NCI-H128 (cell line): Measurements from ENCODE around the gene AGPAT3.

Source experiments
- DNase-seq: peaks from one replicate; lab custom pipeline; 2025; ENCODE audit not compliant: unreplicated experiment; lab: John Stamatoyannopoulos, UW

The AGPAT3 gene

DNA sequence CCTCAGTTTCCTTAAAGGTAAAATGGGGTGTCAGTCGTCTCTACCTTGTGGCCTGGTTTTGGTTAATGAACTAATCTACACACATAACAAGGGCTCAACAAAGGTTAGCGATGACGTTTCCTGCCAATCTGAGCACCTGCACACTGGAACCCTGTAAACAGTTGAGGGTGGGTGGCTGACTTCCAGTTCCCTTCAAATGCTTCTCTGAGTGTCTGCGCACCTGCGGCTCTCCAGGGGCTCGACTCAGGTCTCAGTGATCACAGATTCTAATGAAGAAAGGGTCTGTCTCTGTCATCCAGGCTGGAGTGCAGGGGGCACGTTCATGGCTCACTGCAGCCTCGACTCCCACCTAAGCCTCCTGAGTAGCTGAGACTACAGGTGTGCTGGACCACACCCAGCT, 3.3 kb upstream of the AGPAT3 start:
- DNase-seq, result no peak

DNA sequence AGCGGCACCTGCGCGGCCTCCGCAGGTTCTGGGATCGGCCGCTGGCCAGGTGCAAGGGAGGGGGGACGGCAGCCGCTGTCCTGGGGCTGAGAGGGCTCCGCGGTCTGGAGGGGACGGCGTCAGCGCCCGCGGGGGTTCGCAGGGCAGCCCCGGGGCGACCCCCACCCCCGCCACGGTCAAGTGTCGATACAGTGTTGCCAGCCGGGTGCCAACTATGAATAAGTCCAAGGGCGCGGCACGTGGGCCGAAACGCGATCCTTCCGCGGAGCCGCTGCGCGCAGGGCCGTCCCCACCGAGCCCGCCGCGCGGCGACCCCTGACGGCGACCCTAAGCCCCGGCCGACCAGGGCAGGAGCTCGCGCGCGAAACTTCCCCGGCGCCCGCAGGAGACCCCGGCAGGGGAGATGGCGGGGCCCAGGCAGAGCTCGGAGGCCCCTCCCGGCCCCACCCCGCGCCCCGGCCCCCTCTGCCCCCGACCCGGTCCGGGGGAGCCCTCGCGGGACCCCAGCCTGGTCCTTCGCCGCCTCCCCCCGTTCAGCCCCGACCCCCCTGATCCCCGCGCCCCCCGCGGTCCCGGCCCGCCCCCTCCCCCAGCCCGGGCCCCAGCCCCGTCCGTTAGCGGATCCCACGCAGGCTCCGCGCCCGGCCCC, 586 bp upstream of the AGPAT3 start:
- no peak for DNase-seq

DNA sequence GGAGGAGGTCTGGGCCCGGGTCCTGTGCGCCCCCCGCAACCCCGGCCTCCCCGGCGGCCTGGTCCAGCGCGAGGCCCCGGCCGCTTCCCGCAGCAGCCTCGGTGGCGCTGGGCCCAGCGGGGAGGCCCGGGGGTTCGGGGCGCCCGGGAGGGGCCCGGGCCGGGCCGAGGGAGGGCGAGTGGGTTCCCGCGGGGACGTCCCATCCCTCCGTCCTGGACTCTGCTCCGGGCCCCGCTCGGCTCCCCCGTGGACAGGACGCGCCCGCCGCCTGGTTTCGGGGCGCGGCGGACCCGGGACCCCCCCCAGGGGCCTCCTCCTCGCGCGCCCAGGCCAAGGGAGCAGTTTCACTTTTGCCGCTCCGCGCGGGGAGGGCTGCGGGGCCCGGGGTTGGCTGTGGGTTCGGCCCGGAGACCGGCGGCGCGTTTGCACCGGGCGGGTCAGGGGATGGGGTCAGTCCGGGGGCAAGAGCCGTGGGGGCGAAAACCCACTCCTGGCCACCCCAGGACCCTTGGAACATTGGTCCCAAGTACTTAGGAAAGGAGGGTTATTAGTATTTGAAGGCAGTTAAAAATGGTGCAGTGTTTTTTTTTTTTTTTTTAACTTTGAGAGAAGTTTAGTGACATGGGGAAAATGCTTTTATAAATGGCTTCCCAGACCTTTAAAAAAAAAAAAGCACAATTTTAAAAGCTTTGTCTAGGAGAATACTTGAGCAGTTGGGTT, 677 bp downstream of the AGPAT3 start:
- DNase-seq, result no peak

DNA sequence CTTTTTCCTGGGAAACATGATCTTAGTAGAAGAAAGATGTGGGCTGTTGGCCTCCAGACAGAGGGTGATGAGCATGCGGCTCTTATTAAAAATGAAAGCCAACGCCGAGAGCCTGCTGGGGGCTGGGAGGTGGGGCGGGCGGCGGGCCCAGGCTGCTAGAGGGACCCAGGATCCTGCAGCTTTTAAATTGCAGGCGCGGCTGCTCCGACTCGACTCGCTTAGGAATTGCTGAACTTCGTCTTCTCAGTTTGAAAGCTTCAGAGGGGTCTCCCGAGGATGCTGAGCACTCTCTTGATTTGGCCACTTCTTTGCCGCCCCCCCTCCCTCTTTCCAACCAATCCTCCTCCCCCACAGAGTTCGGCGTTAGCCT, 1.2 kb downstream of the AGPAT3 start:
- DNase-seq, result peak; percentile 27

DNA sequence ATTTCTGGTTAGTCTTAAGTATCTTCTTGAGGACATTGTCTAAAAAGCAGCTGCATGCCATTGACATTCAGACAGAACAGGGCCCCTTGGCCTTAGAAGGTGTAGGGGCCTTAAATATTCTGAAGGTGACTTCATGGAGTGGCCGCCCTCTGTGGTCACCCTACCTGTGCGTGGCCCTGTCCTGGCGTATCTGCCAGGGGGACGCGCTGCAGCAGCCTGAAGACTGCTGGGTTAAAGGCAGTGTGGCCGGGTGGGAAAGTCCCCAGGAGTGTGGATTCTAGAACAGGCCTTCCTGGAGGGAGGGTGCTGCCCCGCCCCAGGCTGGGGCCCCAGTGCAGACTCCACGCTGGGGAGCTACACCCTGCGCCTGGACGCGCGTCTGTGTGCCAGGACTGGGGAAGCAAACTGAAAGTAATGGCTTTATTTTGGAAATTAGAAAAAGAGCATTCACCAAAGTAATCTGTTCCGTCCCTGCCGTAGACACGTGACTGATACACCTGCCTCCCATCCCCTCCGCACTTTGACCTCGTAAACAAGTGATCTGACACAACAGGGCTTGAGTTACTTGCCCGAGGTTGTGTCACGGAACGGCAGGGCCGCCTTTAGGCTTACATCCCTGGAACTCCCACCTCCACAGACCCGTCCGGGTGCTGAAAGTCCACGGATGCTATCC, 1.8 kb downstream of the AGPAT3 start:
- DNase-seq, result no peak

DNA sequence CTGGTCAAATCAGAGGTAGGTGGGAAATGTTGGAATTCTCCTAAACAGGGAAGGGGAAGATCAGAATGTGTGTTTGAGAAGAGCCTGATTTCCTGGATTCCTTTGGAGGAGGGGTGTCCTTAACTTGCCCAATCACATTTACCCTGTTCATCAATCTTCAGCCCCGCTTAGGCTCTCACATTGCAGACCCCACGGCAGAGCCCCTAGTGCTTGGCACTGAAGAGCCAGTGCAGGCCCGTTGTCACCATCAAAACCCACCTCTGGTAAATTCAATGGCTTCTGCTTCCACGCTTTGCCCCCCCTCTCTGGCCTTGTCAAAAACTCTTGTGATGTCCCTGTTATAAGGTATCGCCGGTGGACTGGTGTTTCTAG, 2.3 kb downstream of the AGPAT3 start:
- no peak for DNase-seq

DNA sequence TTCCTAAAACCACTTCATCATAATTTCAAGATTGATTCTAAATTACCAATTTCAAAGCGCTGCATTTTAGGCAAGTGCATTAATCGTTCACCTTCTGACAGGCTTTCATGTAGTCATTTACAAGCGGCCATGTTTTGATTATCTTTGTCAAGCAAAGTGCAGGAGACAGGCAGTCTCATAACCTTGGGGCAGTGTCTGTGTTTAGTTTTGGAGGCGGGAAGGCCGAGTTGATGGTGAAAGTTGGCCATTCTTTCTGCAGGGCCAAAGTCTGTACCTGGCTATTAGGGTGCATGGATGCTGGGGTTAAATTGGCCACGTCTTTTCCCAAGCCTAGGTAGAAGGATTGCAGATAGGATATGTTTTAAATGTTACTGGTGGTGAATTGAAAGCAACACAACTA, 2.9 kb downstream of the AGPAT3 start:
- DNase-seq, result no peak

DNA sequence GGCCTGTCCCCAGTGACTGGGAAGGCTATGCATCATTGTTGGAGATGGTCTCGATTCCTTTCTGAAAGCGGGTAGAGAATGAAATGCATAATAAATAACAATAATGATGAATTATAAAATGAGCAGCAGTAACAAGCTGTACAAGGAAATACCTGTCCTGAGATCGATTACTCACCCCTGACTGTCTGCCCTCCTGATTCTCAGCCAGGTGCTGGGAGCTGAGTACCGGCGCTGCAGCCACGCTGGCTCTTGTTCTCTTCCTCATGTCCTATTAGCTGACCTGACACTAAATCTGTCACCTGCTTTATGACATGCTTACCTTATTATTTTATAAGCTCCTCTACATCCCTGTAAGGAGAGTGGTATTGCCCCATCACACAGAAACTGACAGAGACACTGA, 3.4 kb downstream of the AGPAT3 start:
- no peak for DNase-seq

DNA sequence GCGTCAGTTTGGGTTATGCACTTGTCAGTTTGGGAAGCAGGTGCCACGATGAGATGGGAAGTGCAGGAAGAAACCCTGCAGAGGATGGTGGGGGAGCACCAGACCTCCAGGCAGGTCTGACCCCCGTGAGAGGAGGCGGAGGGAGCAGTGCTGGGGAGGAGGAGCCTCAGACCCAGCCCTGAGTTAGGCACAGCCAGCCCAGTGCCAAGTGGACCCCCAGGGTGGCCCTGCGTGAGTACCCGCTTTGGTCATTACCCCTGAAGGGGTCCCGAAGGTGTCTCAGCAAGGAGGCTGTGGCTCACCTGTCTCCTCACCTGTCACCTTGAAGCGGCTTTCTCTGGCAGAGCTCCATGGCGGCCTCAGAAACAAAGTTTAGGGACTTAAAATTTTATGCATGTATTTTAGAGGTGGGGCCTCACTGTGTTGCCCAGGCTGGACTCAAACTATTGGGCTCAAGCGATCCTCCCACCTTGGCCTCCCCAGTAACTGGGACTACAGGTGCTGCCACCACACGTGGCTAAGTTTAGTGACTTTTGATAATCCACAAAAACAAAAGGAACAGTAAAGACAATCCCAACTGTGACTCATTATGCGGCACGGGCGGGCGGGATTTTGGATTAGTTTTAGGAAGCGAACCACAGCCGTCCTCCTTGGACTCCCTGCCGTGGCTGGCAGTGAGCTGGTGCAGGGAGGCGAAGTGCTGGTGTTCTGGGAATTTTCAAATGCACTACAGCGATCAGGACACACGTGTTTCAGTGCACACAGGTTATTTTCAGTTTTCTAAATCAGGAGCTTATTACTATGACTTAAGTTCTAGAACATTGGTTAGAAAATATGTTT, 4.7 kb downstream of the AGPAT3 start:
- no peak for DNase-seq

DNA sequence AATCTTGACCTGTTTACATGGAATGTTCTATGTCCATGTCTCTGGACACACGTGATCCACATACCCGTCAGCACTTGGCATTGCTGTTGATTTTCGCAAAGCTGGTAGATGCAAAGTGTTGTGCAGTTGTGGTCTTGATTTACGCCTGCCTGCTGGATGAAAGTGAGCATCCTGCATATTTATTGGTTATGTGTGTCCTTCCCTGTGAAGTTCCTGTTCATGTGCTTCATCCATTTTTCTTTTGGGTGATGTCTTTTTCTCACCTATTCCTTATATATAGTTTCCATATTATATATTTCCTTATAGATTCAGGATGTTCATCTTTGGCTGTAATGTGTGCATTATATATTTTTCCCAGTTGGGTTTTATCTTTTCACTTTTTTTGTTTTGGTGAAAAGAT, 6.5 kb downstream of the AGPAT3 start:
- DNase-seq, result no peak

DNA sequence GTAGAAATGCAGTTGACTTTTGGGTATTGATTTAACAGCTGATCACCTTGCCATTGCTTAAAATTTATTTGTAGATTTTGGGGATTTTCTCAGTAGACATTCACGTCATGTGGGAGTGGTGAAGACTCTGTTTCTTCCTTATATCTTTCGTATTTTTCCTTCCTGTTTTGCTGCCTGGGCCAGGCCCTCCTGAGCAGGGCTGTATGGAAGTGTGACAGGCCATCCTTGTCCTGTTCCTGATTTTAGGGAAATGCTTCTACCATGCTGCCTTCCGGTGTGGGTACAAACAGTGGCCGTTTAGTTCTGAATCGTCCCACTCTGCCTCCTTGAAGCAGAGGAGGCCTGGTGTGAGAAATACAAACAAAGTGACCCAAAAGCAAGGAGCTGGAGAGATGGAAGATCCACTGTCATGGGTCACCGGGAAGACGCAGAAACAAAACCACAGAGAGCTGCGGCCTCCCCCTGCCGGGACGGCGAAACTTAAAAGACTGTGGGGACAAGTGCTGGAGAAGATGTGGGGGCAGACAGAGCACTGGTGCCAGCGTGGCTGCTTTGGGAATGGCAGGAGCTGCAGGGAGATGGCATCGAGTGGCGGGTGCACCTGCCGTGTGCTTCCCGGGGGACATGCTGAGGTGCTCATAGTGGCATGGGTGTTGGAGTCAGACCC, 7.6 kb downstream of the AGPAT3 start:
- no peak for DNase-seq

DNA sequence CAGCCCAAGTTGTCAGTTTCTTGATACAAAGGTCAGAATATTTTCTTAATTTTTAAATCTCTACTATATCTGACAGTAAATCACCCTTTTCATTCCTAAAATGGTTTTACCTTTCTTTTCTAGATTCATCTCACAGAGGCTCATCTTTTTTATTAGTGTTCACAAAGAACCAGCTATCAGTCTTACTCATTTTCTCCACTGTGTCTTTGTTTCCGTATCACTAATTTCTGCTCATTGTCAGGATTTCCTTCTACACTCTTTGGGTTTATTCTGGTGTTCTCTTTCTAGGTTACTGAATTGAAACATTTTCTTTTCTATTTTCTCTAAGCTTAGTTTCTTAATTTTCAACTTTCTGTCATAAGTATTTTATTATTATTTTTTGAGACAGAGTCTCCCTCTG, 8.7 kb downstream of the AGPAT3 start:
- DNase-seq, result no peak

DNA sequence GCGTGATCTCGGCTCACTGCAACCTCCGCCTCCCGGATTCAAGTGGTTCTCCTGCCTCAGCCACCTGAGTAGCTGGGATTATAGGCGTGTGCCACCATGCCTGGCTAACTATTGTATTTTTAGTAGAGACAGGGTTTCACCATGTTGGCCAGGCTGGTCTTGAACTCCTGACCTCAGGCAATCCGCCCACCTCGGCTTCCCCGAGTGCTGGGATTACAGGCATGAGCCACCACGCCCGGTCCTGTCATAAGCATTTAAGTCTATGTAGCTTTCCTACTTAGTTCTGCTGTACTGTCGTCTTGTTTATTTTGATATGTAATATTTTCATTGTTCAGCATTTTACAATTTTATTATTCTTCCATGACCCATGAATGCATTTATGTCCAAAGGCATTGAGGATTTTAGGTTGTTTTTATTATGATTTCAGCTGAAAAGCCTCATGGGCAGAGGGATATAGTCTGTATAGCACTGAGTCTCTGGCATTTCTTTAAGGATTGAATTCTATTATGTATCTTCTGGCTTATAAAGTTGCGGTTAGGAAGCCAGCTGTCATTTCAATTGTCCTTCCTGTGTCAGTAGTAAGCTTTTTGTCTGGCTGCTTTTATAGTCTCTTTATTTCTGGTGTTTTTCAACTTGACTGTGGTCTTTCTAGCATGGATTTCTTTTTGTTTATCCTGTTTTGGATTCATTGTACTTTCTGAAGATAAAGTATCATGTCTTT, 9.2 kb downstream of the AGPAT3 start:
- DNase-seq, result no peak

DNA sequence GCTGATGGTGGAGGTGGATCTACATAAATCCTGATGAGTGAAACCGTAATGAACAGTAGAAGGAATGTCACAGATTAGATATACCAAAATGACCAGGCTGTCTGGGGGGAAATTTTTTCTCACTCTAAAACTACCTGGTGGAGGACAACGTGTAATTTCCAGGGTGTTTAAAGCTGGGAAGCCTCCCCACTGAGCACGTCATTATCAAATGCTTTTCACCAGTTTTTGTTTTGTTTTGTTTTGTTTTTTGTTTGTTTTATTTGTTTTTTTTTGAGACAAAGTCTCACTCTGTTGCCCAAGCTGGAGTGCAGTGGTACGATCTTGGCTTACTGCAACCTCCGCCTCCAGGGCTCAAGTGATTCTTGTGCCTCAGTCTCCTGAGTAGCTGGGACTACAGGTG, 11.6 kb downstream of the AGPAT3 start:
- DNase-seq, result no peak

DNA sequence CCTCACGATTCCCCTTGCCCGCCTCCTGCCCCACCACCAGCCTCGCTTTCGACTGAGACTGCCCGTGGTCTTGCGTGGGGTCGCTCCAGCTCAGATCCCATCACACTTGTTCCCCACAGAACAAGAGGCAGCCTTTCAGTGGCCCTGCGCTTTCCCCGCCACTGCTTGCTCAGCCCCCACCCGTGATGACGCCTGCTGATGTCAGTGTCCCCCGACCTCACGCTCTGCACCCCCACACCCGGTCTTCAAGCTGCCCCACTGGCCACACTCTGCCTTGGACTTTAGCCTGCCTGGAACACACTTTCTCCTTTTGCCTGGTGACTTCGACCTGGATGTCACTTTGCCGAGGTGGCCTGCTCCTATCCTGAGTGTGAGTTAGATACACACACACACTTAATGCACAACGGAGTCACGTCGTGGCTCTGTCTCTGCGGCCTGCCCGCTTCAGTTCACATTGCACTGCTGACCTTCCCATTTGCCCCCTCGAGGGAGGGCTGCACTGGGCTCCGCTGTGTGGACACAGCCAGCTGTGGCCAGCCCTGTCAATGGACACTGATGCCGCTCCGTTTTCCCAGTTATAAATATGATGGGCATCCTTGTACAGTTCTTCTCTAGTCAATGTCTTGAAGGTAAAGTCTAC, 13.0 kb downstream of the AGPAT3 start:
- DNase-seq, result no peak

DNA sequence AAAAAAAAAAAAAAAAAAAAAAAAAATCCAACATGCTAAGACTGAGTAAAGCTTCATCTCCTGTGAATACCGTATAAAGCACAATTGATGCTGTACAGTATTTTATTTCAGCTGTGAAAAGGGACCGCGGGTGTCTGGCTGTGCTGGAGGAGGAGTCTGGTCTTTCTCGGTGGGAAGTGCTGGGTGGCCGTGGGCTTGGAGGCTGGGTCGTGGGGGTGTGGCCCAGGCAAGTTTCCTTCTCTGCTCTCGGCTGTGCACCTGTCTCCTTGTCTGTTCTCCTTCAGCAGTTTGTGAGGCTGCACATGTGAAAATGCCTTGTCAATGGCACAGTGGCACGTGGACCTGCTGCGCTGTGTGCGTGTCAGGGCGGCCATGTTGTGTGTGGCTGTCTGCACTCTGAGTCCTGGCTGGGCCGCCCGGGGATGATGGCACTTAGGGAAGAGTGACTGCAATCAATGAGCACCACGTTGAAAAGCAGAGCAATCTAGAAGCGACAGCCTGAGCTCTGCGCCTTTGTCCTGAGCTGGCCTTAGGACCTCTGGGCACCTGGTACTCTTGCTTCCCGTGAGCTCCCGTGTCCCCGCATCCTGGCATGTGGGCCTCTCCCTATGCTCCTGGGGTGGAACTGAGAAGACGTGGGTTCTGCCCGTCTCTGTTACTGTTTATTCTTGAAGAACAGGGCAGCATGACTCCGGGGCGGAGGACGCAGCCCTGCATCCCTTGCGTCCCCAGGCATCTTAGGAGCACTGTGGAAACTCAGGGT, 14.5 kb downstream of the AGPAT3 start:
- DNase-seq, result no peak

DNA sequence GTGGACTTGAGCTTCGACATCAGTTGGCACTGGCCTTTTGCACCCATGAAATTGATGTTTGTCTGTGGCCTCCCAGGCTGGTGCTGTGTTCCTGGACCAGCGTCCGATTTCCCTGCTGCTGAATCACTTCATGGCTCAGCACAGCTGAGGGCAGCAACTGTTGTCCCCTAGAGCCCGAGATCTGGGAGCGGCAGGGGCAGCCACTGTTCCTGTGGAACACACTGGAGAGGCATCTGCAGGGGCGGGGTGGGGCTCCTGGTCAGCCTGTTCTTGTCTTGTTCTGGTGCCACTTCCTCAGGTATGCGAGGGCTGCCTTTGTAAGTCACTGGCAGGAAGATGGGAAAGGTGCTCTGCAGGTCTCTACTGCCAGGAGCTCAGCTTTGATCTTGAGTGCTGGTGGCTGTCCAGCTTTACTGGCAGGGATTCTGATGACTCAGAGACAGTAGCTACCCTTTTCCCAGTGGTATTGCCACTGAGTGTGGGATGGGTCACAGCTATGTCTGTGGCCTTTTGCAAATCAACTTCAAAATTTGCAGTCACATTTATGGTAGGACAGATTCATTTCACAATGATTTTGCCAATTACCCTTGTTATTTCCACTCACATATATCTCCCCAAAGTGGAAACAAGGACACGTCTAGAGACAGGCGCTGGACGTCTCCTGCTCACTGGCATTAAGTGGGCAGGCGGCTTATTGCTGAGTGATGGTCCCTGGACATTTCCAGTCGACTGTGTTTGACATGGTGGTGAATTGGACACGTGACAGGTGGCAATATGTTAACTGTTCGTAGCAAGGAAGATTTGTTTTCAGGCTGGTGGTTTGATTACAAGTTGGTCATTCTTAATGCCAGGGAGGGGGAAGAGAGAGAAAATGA, 15.3 kb downstream of the AGPAT3 start:
- no peak for DNase-seq

DNA sequence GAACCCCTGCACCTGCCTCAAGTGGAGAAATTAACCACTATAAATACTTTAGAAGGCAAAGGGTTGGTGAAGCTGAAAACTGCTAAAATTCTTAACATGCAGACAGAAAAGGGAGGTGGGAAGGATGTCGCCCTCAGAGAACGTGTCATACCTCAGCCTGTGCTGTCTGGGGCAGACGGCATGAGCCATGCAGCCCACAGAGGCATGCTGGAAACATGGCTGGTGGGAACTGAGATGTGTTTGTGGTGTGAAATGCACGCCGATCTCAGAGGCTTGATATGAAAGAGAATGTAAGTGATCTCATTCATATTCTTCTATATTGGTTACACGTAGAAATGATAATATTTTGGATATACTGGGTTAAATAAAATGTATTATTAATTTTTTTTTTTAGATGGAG, 16.3 kb downstream of the AGPAT3 start:
- DNase-seq, result no peak
